HTERT RPE-1 (cell line): ENCODE data around the gene HPCAL4.

Experiments used
- in situ Hi-C: fragments of 300-500 bp; cut with MboI; formaldehyde crosslinking; loops from 4 replicates; pipeline ENCODE4 v1.14.3; 2020; ENCODE audit warnings: low sequenced_read_pairs

Gene HPCAL4

DNA sequence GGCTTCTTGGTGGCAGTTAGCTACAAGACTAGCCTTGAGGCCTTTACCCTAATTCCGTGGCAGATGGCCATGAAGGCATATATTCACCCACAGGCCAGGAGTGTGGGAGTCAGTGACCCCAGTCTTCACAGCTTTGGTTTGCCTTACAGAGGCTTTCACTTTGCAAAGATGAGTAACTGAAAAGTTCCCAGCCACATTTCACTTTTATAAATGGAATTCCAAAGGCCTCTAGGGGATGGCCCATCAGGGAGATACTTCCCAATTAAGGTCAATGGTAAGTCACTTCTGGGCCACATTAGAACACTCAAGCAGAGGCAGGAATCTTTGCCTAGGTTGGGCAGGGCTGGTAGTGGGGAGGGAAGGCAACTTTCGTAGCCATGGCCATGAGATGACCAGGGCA is 38.7 kb downstream of the HPCAL4 start:
- in situ Hi-C loops = no loop called here

DNA sequence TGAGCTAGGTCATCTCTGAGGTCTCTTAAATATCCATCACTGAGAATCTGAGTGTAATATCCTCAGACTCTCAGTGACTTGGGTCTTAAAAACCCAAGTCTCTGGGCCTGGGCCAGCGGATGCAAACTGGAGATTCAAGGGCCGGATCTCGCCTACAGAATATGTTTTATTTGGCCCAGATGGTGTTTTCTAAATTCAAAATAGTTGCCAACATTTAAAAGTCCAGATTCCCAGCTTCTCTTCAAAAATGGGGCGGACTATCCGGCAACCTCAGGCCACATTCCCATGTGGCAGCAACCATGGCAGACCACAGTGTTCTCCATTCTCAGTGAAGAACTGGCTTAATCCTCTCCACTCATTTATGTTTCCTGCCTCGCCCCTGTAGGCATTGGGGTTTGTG is 39.1 kb downstream of the HPCAL4 start:
- in situ Hi-C loops = no loop called here

DNA sequence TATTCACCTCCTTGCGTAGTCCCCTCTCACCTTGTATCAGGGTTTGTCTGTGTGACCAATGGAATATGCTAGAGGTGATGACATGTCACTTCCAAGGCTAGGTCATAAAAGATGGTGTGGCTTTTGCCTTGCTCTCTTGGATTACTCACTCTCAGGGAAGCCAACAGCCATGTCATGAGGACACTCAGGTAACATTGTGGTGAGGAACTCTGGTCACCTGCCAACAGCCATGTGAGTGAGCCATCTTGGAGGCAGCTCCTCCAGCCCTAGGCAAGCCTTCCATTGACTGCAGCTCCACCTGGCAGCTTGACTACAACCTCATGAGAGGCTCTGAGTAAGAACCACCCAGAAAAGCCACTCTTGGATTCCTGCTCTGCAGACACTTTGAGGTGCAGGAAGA is 40.8 kb downstream of the HPCAL4 start:
- in situ Hi-C loops = no loop called here

DNA sequence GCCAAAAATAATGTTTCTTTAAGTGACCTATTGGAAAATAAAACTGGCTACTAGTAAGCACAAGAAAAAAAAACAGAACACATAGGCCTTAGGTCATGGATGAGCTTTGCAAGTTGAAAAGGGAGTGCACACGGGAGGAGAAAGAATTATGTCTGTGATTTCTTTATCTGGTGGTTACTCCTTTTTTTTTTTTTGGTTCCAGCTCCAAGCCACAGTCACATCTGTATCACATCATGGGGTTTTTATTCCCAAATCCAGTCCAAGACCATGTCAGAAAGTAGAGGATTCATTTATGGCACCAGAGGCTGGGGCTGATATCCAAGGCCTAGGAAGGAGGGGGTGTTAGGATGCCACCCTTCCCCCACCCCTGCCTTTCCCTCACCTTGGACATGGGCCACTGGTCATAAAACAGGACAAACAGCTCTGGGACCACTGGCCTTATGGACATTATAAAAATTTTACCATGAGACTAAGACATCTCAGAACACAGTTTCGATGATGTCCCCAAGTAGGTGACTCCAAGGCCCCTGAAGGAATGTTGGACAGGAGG is 41.5 kb downstream of the HPCAL4 start:
- in situ Hi-C loops = no loop called here

DNA sequence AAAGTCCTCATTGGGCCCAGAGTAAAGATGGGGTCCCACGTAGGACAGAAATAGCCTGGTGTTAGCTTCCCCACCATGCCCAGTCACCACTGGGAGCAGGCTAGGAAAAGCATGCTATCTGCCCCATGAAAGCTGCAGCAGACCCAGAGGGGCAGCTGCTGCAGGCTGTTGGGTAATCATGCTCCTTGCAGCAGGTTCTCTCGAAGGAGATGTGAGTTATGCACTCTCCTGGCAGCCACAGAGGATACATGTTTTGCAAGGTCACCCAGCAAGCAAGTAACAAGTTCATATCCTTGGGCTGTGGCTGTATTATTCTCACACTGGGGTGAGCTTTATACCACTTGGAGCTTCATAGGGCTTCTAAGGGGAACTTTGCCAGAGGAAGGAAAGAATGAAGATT is 42.7 kb downstream of the HPCAL4 start:
- in situ Hi-C loops = no loop called here

DNA sequence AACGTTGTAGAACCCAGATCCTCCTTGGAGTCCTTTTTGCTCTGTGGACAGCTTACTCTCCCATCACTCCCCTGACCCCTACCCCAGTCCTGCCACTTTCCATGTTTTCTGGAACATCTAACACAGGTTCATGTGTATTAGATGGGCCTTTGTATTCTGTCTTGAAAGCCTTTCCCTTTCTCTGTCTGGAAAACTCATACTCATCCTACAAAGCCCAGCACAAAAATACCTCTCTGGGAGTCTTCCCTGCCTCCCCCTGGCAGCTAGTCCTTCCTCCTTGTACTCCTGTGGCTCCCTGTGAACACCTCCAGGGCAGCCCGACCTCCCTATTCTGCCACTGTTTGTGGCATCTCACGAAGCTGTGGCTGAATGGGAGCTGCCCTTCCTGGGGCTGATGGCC is 44.0 kb downstream of the HPCAL4 start:
- in situ Hi-C loops = no loop called here

DNA sequence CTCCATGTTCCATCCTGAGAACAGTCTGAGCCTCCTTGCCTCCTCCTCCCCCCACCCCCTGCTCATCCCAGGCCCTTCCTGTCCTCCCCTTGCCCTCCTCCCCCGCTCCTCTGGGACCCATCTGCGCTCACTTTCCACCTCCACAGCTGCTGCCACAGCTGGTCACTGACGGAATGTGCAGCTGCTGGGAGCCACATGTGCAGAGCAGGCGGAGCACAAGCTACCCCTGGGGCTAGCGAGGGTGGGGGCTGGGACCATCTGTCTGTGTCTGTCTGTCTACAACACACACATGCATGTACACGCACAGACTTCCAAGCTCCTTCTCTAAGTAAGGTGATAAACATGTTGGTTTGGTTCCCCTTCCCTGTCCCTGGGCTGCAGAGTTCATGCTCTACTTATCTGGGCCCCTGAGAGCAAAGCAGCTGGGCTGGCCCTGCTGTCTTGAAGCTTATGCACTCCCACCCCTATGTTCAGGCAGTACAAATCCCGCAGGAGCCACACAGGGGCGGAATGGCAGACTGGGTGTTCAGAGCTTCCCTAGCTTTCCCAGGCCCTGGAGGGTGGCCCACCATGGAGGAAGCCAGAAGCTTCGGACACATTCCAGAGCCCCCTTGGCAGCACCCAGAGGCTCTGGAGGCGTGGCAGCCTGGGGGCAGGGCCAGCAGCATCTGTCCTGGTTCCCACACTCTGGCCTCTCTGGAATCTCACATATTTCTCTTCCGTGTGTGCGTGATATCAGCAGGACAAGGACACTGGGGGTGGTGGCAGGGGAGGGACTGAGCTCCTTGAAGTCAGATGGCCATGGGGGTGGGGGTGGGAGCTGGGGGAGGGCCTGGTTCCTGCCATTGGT is 44.8 kb downstream of the HPCAL4 start:
- in situ Hi-C loops = no loop called here

DNA sequence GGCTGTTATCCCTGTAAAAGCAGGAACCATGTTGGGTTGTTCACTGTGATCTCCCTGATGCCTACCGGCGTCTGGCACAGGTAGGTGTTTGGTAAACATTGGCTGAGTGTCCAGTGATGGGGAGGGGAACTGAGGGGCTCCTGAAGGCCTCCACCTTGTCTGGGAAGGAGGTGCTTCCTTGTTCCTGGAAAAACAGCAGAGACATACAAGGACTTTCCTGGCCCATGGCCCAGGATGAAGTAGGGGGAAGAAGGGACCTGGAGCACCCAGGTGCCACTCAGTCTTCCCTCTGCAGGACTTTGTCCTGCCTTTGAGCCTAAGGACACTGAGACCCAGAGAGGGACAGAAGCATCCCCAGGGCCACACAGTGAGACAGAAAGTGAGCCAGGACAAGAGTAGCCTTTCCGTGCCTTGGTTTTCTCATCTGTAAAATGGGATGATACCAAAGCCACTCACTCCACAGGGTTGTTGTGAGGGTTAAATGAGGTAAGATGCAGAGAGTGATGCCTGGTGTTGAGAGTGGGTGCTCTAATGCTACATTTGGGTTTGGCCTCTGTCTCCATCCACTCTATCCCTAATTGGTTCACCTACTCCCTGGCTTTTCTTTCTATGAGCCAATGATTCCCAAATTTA is 45.7 kb downstream of the HPCAL4 start:
- in situ Hi-C loops = no loop called here

DNA sequence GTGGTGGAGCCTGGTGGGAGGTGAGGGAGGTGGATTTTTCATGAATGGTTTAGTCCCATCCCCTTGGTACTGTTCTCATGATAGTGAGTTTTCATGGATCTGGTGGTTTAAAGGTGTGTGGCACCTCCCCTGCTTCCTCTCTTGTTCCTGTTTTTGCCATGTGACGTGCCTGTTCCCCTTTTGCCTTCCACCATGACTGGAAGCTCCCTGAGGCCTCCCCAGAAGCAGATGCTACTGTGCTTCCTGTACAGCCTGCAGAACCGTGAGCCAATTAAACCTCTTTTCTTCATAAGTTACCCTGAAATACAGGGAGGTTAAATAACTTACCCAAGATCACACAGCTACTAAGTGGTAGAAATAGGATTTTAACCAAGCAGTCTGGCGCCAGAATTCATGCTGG is 47.5 kb downstream of the HPCAL4 start:
- in situ Hi-C loops = no loop called here

DNA sequence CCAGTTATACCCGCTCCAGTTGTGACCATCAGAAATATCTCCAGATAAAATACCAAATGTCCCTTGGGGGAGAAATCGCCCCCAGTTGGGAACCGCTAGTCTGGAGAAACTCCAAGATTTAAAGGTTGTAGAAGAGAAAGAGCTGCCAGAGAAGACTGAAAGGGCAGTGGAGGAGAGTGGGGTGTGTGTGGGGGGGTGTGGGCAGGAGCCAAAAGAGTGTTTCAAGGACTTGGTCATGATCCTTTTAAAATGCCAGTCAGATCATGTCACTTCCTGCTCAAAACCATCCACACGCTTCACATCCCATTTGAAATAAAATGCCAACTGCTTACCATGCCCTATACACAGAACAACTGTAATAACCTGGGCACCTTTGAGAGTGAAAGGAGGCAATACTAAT is 48.4 kb downstream of the HPCAL4 start:
- in situ Hi-C loops = no loop called here

DNA sequence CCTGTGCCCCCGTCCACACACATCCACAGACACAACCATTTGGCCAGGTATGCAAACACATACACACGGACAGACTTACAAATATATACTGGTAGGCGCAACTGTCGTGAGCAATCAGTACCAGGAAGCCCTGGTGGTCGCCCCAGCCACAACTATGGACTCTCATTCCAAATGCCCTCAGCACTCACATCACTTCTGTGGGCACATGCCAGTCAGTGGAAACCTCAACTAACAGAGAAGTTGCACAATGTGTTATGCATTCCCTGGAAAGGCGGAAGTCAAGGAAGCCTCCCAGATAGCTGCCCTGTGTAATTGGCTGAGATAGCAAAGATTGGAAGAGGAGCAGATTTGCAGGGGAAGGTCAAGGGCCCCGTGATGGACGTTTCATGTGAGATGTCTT is 50.4 kb downstream of the HPCAL4 start:
- in situ Hi-C loops = no loop called here

DNA sequence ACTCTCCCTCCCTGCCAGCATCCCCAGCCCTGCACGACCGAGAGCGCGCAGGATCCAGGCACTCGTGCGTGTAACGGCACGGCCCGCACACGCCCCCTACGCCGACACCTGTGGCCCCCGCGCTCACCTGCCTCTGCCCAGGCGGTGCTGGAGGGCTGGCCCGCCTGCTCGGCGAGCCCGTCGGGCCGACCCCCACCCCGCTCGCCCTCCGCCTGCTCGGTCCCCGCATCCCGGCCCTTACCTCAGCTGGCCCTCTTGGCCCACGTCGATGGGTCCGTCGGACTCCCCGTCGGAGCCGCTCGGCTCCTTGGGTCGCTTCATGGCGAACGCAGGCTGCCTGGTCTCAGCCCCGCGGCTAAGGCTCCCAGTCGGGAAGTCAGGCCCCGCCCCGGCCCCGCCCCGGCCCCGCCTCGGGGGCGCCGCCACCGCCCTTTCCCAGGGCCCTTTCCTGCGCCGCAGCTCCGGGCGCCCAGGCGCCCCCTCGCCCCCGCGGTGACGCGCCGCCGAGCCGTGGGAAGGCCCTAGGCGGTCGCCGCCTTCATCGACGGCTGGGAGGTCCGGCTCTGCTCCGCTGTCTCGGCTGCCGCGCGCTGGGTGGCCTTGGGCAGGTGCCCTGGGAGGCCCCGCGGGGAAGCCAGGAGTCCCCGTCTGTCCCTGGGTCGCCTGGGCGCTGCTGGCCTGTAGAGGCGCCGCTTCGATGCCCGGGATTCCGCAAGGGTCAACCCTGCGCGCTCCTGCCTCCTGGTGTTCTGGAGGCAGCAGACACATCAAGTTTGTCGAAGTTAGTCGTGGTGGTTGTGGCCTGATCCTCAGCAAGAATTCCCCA is 51.7 kb downstream of the HPCAL4 start, which contains the start of gene HEYL:
Gene HEYL (minus strand): TSS at position 339 of the 826 bp plus-strand sequence. CDS start 18 bp downstream, at position 321.
- in situ Hi-C loops = no loop called here

DNA sequence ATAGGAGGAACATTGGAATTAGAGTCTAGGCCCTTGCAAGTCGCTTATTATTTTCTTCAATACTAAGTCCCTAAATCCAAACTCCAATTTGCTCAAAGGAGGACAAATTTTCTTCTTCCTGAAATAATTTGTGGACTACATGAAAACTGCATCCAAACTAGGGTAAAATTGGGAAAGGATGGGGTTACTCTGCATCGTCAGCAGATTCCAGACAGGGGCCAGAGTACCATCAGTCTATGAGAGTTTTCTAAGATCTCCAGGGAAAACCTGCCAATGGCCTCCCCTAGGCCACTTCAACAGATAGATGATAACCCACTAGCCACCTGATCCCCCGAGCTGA is 52.3 kb downstream of the HPCAL4 start:
- in situ Hi-C loops = no loop called here

DNA sequence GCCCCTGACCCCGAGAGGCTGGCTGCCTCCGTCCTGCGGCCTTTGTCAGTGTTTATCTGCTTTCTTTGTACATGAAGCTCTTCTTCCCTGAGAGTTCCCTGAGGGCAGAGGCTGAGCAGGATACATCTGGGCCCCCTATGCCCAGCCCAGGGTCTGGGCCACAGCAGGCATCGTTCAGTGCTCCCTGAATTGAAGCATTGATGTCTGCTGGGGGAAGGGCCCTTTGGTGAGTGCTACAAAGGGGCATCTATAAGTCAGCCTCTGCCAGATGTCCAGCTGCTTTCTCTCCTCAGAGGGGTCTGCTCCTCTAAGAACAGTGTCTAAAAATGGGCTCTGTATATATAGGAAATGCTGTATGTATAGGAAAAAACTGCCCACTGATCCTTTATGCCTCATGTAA is 53.9 kb downstream of the HPCAL4 start:
- in situ Hi-C loops = no loop called here

DNA sequence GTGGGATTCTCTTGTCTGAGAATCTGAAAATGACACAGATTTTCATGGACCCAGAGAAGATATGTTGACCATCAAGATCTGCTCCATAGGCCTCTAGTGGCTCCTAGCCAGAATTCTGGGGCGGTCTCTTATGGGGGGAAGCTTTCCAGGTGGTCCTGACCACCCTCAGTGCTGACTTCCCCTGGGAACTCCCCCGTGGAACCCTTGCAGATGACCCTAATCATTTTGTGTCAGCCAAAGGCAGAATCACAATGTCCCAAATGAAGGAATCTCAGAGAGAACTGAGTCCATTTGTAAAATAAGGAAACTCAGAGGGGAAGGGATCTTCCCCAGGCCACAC is 55.4 kb downstream of the HPCAL4 start:
- in situ Hi-C loops = no loop called here

DNA sequence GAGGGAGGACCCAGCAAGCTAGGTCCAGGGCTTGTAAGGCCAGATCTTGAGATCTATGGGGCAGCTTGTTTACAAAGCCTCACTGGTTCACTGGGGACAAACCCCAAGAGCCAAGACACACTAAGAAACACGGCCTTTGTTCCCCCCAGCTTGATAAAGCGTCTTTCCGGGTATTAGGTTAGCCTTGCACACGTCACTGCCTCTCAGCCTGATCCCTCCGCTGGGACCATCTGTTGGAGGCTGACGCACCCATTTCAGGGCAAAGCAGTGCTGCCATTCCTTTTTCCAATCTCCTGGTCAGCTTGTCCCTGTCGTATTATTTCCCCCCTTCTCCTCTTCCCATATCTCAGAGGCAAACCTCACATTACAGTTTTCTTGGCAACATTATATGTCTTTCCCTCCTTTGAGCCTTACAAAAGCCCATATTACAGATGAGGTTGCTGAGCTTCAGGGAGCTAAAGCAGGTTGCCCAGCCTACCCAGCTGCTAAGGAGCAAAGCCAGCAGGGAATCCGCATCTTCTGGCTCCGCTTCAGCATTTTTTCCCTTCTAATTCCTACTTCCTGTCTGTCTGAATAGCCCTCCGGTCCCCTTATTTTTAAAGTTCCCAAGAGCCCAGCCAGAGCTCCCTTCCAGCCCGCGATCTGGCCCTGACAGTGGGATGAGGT is 55.9 kb downstream of the HPCAL4 start:
- in situ Hi-C loops = no loop called here

DNA sequence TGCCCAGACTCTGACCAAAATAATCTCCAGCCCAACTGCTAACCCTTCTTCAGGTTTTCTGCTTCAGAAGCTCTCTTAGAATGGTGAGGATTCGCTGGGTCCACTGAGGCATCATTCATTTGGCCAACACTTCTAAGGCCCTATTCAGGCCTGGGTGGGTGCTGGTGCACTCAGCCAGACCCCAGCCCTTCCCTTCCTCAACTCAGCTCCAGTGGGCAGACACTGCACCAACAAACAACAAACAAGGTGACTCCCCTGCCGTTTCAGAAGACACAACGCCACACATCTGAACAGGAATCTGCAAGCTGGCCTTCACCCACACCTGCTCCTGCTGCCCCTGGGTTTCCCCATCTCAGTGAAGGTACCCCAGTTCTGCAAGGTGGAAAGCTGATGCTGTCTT is 57.8 kb downstream of the HPCAL4 start:
- in situ Hi-C loops = no loop called here

DNA sequence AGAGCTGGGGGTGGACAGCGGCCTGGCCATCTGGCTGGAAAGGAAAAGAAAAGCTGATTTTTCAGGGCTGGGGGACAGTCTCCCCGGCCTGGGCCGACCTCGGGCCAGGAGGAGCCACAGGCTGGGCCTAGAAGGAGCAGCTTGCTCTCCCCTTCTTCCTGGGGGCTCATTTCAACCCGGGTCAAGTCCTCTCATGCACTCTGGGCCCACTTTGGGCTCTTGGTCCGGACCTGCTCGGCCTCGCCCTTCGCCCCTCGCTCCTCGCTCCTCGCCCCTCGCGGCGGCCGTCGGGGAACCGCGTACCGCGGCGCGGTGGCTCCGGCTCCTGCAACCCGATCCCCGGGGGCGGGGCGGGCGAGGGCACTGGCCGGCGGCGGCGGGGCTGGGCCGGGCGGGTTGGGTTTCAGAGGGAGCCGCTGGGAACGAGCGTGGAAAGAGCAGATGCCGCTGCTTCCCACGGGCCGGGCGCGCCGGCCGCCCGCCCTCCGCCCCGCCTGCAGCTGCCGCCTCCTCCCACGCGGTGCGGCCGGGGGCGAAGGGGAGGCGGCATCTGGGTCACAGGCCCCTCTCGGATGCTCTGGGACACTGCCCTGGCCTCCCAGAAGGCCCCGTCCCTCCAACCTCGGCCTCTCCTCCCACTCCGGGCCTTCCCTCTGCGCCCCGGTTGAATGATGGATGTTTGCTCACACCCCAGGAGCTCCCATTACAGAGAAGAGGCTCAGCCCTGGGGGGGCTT is 58.4 kb downstream of the HPCAL4 start:
- in situ Hi-C loops = no loop called here

DNA sequence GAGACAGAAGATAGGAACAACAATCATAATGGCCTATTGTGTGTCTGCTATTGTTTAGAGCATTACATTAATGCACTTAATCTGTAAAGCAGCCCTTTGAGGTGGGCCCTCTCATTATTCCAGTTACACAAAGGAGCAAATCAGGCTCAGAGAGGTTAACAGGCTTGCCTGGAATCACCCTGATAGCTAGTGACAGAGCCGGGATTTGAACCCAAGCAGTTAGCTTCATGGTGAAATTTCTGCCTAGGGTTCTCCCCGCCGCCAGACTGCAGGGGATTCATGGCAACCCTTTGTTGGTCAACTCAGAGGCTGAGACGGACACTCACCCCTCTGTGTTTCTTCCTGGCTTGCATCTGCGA is 58.9 kb downstream of the HPCAL4 start:
- in situ Hi-C loops = no loop called here
